Hematopoietic multipotent progenitor cell treated with erythropoietin and hydrocortisone succinate and interleukin-3 and kit ligand, for 4 days (in vitro differentiated cells): ENCODE results near the gene ESR1.
A peak's percentile ranks its signal among the peaks of the same experiment; 100 is the strongest.
"Not testable (repeated sequence)": the region's sequence is repeated elsewhere in the genome, so short reads cannot be mapped to it uniquely, and the experiment has no call there.

Experiments used
- DNase-seq: peaks from one replicate; pipeline ENCODE4 v3.0.0-alpha.2; 2015

The ESR1 gene

GRCh38 chr6:152100183-152100618 lies 292.7 kb downstream of the ESR1 start:
- DNase-seq: peak; percentile 50

GRCh38 chr6:152107973-152108372 lies 300.5 kb downstream of the ESR1 start:
- no peak for DNase-seq

GRCh38 chr6:152110886-152111820 lies 303.7 kb downstream of the ESR1 start:
- peak; percentile 4 for DNase-seq

GRCh38 chr6:152112491-152113261 lies 305.2 kb downstream of the ESR1 start:
- no peak for DNase-seq

- DNase-seq: no peak
These were observed 310.0 kb downstream of the ESR1 start for GRCh38 chr6:152117156-152118133.

GRCh38 chr6:152118224-152118623 lies 310.7 kb downstream of the ESR1 start:
- DNase-seq: no peak

GRCh38 chr6:152118678-152119077 lies 311.2 kb downstream of the ESR1 start:
- peak; percentile 20 for DNase-seq

GRCh38 chr6:152119831-152120230 lies 312.3 kb downstream of the ESR1 start:
- no peak for DNase-seq

- DNase-seq: no peak
These were observed 314.4 kb downstream of the ESR1 start for GRCh38 chr6:152121910-152122309.

GRCh38 chr6:152122434-152122833 lies 315.0 kb downstream of the ESR1 start:
- no peak for DNase-seq

GRCh38 chr6:152123076-152123475 lies 315.6 kb downstream of the ESR1 start:
- no peak for DNase-seq

GRCh38 chr6:152124429-152125074 lies 317.1 kb downstream of the ESR1 start:
- DNase-seq: peak; percentile 74

- DNase-seq: no peak
These were observed 320.1 kb downstream of the ESR1 start for GRCh38 chr6:152127432-152128165.

GRCh38 chr6:152129691-152130151 lies 322.2 kb downstream of the ESR1 start:
- DNase-seq: no peak

- no peak for DNase-seq
These were observed 323.0 kb downstream of the ESR1 start for GRCh38 chr6:152130441-152130840.

GRCh38 chr6:152135755-152136448 lies 328.4 kb downstream of the ESR1 start:
- no peak for DNase-seq

- DNase-seq: no peak
These were observed 329.0 kb downstream of the ESR1 start for GRCh38 chr6:152136449-152136825.

- not testable (repeated sequence) for DNase-seq
These were observed 330.9 kb downstream of the ESR1 start for GRCh38 chr6:152138344-152138743.

GRCh38 chr6:152142105-152142504 lies 334.6 kb downstream of the ESR1 start:
- DNase-seq: no peak

- DNase-seq: no peak
These were observed 335.9 kb downstream of the ESR1 start for GRCh38 chr6:152143359-152143758.

GRCh38 chr6:152146385-152146784 lies 338.9 kb downstream of the ESR1 start:
- no peak for DNase-seq
